Loucy (cell line): Measurements from ENCODE around the gene KCMF1.

Experiments used
- H2AFZ ChIP-seq: fragments of 200-600 bp; sonication (generic); 2 replicates; pipeline ENCODE4 v1.6.0; 2016; ENCODE audit warnings: antibody characterized with exemption, mild to moderate bottlenecking, low read length, moderate library complexity
- H3F3A ChIP-seq: fragments of 200-600 bp; 2 replicates; pipeline ENCODE4 v1.6.0; 2016; ENCODE audit warnings: antibody characterized with exemption, low read depth, mild to moderate bottlenecking
- H3K27me3 ChIP-seq: fragments of 200-600 bp; sonication (generic); 2 replicates; pipeline ENCODE4 v1.6.1; 2014; ENCODE audit warnings: low read length, mild to moderate bottlenecking; ENCODE audit not compliant: insufficient read depth, poor library complexity, severe bottlenecking
- H3K36me3 ChIP-seq: fragments of 200-600 bp; sonication (generic); 2 replicates; pipeline ENCODE4 v1.6.1; 2016; ENCODE audit warnings: low read length; ENCODE audit not compliant: insufficient read depth
- H3K4me1 ChIP-seq: fragments of 200-600 bp; sonication (generic); 2 replicates; pipeline ENCODE4 v1.5.1; 2014; ENCODE audit warnings: low read length, mild to moderate bottlenecking; ENCODE audit not compliant: insufficient read depth, poor library complexity, severe bottlenecking
- H3K4me2 ChIP-seq: fragments of 200-600 bp; sonication (generic); 2 replicates; pipeline ENCODE4 v1.6.0; 2014; ENCODE audit warnings: antibody characterized with exemption, low read length, low read depth, mild to moderate bottlenecking; ENCODE audit not compliant: poor library complexity, severe bottlenecking
- H3K4me3 ChIP-seq: fragments of 200-600 bp; sonication (generic); 2 replicates; pipeline ENCODE4 v1.5.1; 2014; ENCODE audit warnings: low read length, mild to moderate bottlenecking, mixed read lengths; ENCODE audit not compliant: poor library complexity, severe bottlenecking
- H3K79me2 ChIP-seq: fragments of 200-600 bp; sonication (generic); 2 replicates; pipeline ENCODE4 v1.6.1; 2014; ENCODE audit warnings: low read length; ENCODE audit not compliant: insufficient read depth
- H3K9ac ChIP-seq: fragments of 200-600 bp; sonication (generic); 2 replicates; pipeline ENCODE4 v1.6.0; 2014; ENCODE audit warnings: mild to moderate bottlenecking, low read depth, low read length, moderate library complexity; ENCODE audit not compliant: poor library complexity, severe bottlenecking
- H3K9me2 ChIP-seq: fragments of 200-600 bp; sonication (generic); replicated peaks from 2 replicates; pipeline ENCODE4 v1.6.1; 2016; ENCODE audit warnings: low read depth, low read length, mixed read lengths
- H3K9me3 ChIP-seq: fragments of 200-600 bp; sonication (generic); 2 replicates; pipeline ENCODE4 v1.6.1; 2014; ENCODE audit warnings: mild to moderate bottlenecking, antibody characterized with exemption, low read length, low read depth; ENCODE audit not compliant: insufficient read depth
- H4K20me1 ChIP-seq: fragments of 200-600 bp; sonication (generic); 2 replicates; pipeline ENCODE4 v1.6.0; 2014; ENCODE audit warnings: antibody characterized with exemption, low read length, mild to moderate bottlenecking; ENCODE audit not compliant: insufficient read depth, poor library complexity, severe bottlenecking
- CTCF ChIP-seq: fragments of 200-600 bp; sonication (generic); conservative IDR thresholded peaks from 2 replicates; pipeline ENCODE4 v1.5.1; 2014; ENCODE audit warnings: mild to moderate bottlenecking, antibody characterized with exemption, low read length
- EZH2phosphoT487 ChIP-seq: fragments of 200-600 bp; IDR thresholded peaks from 2 replicates; pipeline ENCODE4 v1.6.1; 2018; ENCODE audit warnings: antibody characterized with exemption, mild to moderate bottlenecking, moderate library complexity, borderline replicate concordance

The KCMF1 gene

GRCh38 chr2:84954329-84954728 lies 16.6 kb upstream of the KCMF1 start:
- H3K4me1 ChIP-seq: no peaks in the 10 kb centered on the region
- no peaks in the 10 kb centered on the region for H3K9me3 ChIP-seq
- H3F3A ChIP-seq: no peaks in the 10 kb centered on the region
- no peaks in the 10 kb centered on the region for H3K9me2 ChIP-seq
- H3K9ac ChIP-seq: no peak overlapping the region
- H2AFZ ChIP-seq: no peak overlapping the region
- H3K4me3 ChIP-seq: no peak overlapping the region
- no peaks in the 10 kb centered on the region for H3K27me3 ChIP-seq
- H3K4me2 ChIP-seq: no peak overlapping the region
- no peaks in the 10 kb centered on the region for H3K36me3 ChIP-seq
- H3K79me2 ChIP-seq: no peaks in the 10 kb centered on the region
- H4K20me1 ChIP-seq: no peaks in the 10 kb centered on the region
- TF ChIP-seq CTCF: no peak
- TF ChIP-seq EZH2phosphoT487: no peak

- H3K36me3 ChIP-seq: no peaks in the 10 kb centered on the region
- no peak overlapping the region for H3K4me3 ChIP-seq
- H3K4me1 ChIP-seq: no peaks in the 10 kb centered on the region
- TF ChIP-seq CTCF (no peak), EZH2phosphoT487 (no peak)
- no peak overlapping the region for H3K9ac ChIP-seq
- H3K9me2 ChIP-seq: no peaks in the 10 kb centered on the region
- no peaks in the 10 kb centered on the region for H3K9me3 ChIP-seq
- H2AFZ ChIP-seq: no peak overlapping the region
- no peaks in the 10 kb centered on the region for H3F3A ChIP-seq
- no peaks in the 10 kb centered on the region for H3K79me2 ChIP-seq
- H3K4me2 ChIP-seq: no peak overlapping the region
- H4K20me1 ChIP-seq: no peaks in the 10 kb centered on the region
- no peaks in the 10 kb centered on the region for H3K27me3 ChIP-seq
Observed at GRCh38 chr2:84956334-84957297, 14.3 kb upstream of the KCMF1 start.

- Histone ChIP-seq H4K20me1 (no peaks in the 10 kb centered on the region), H3K79me2 (no peaks in the 10 kb centered on the region), H3K27me3 (no peaks in the 10 kb centered on the region), H3K9me2 (no peaks in the 10 kb centered on the region), H3K9me3 (no peaks in the 10 kb centered on the region), H3K4me2 (no peak overlapping the region), H3K4me1 (no peaks in the 10 kb centered on the region), H3K36me3 (no peaks in the 10 kb centered on the region), H2AFZ (no peak overlapping the region), H3K9ac (no peak overlapping the region), H3F3A (no peaks in the 10 kb centered on the region), H3K4me3 (no peak overlapping the region)
- TF ChIP-seq EZH2phosphoT487 (no peak), CTCF (no peak)
Observed at GRCh38 chr2:84957771-84958134, 13.2 kb upstream of the KCMF1 start.
